HG02973 (cell line): Measurements from ENCODE around the gene ACAP1.

Experiments used
- ATAC-seq: cut with Tn5 transposase; IDR thresholded peaks from one replicate; pipeline ENCODE4 v1.9.1; 2021; ENCODE audit warnings: moderate library complexity; ENCODE audit not compliant: unreplicated experiment

ACAP1 gene

GRCh38 chr17:7309628-7310027, 26.7 kb upstream of the ACAP1 start:
- no peak for ATAC-seq

- no peak for ATAC-seq
These were observed 25.1 kb upstream of the ACAP1 start for GRCh38 chr17:7311110-7311705.

GRCh38 chr17:7312432-7313087, 23.8 kb upstream of the ACAP1 start:
- ATAC-seq: no peak

GRCh38 chr17:7313088-7313889, 23.0 kb upstream of the ACAP1 start:
- no peak for ATAC-seq

- no peak for ATAC-seq
These were observed 22.2 kb upstream of the ACAP1 start for GRCh38 chr17:7313890-7314718.

- peak; percentile 53 for ATAC-seq
These were observed 21.4 kb upstream of the ACAP1 start, which contains the start of gene GPS2 for GRCh38 chr17:7314719-7315569. TSS of gene GPS2 (minus strand) at chr17:7315360. CDS start at chr17:7315052, 308 bp downstream.

- ATAC-seq: no peak
These were observed 20.6 kb upstream of the ACAP1 start for GRCh38 chr17:7315570-7316235.

GRCh38 chr17:7317161-7317803, 19.0 kb upstream of the ACAP1 start:
- no peak for ATAC-seq

- no peak for ATAC-seq
These were observed 18.0 kb upstream of the ACAP1 start for GRCh38 chr17:7318121-7318860.

GRCh38 chr17:7321466-7321865, 14.9 kb upstream of the ACAP1 start:
- no peak for ATAC-seq

GRCh38 chr17:7322520-7323194, 13.7 kb upstream of the ACAP1 start:
- ATAC-seq: no peak

- ATAC-seq: no peak
These were observed 12.4 kb upstream of the ACAP1 start for GRCh38 chr17:7323731-7324437.

- no peak for ATAC-seq
These were observed 11.9 kb upstream of the ACAP1 start for GRCh38 chr17:7324438-7324779.

- ATAC-seq: no peak
These were observed 11.2 kb upstream of the ACAP1 start for GRCh38 chr17:7325031-7325528.

GRCh38 chr17:7326186-7326585, 10.1 kb upstream of the ACAP1 start:
- ATAC-seq: no peak

GRCh38 chr17:7327056-7327455, 9.3 kb upstream of the ACAP1 start:
- no peak for ATAC-seq

GRCh38 chr17:7327501-7327900, 8.8 kb upstream of the ACAP1 start:
- ATAC-seq: no peak
